ENCODE data around the gene YWHAE.
"Not testable (repeated sequence)": the region's sequence is repeated elsewhere in the genome, so short reads cannot be mapped to it uniquely, and the experiment has no call there.

The YWHAE gene

GRCh38 chr17:1399679-1400512 is at the start of gene YWHAE:
Gene YWHAE (minus strand): TSS chr17:1400222. CDS start chr17:1400110, 112 bp downstream.
- peak; percentile 97 for DNase-seq

DNA sequence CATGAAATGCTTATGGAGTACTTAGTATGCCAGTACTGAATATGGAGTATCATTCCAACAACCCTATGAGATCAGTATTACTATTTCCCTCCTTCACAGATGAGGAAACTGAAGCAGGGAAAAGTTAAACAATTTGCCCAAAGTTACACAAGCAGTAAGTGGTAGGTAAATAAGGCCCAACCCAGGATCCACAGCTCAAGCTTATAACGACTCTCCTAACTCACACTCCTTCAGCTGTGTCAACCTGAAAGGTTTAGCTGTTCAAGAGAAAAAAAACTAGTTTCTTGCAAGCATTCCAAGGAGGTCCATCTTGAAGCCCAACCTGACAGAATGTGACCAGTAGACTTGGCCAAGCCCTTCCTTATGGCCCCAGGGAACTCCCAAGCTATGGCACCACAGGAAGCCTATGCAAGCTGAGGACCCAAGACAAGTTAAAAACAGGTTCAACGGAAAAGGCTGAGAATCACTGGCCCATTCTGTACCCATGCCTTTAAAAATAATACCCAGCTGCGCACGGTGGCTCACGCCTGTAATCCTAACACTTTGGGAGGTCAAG is 49.5 kb upstream of the YWHAE start:
- DNase-seq, result no peak

GRCh38 chr17:1447052-1447451 is 47.0 kb upstream of the YWHAE start:
- DNase-seq, result no peak

- no peak for DNase-seq
These were observed 46.2 kb upstream of the YWHAE start for GRCh38 chr17:1446201-1446600.

DNA sequence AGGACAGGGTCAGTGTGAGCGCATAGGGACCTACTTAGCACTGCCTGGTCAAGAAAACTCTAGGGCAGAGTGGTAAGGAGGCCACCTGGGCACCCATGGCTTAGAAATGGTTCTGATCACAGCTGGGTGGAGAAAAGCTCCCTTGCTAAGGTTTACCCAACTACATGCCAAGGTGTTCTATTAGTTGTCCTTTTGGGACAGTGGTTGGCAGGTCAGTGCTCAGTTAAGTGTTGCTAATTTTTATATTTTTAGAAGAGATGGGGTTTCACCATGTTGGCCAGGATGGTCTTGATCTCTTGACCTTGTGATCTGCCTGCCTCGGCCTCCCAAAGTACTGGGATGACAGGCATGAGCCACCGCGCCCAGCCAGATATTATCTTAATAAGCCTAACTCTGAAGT is 45.7 kb upstream of the YWHAE start:
- DNase-seq, result not testable (repeated sequence)

DNA sequence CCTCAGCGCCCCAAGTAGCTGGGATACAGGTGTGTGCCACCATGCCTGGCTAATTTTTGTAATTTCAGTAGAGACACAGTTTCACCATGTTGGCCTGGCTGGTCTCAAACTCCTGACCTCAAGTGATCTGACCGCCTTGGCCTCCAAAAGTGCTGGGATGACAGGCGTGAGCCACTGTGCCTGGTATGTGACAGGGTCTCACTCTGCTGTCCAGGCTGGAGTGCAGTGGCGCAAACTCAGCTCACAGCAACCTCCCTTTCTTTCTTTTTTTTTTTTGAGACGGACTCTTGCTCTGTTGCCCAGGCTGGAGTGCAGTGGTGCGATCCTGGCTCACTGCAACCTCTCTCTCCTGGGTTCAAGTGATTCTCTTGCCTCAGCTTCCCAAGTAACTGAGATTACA is 42.7 kb upstream of the YWHAE start:
- DNase-seq, result not testable (repeated sequence)

DNA sequence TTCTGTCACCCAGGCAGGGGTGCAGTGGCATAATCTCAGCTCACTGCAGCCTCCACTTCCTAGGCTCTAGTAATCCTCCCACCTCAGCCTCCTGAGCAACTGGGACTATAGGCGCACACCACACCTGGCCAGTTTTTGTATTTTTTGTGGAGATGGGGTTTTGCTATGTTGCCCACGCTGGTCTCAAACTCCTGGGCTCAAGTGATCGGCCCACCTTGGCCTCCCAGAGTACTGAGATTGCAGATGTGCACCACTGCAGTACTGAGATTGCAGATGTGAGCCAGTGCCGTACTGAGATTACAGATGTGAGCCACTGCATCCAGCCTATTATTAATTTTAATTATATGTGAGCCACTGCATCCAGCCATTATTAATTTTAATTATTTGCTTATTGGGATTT is 42.2 kb upstream of the YWHAE start:
- DNase-seq, result no peak

DNA sequence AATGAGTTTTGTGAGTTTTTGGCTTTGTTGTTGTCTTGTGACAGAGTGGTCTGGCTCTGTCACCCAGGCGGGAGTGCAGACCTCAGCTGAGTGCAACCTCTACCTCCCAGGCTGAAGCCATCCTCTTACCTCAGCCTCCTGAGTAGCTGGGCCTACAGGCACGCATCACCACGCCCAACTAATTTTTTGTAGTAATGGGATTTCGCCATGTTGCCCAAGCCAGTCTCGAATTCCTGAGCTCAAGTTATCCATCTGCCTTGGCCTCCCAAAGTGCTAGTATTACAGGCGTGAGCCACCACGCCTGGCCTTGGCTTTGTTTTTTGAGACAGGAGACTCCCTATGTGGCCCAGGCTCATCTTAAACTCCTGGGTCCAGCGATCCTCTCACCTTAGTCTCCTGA is 40.9 kb upstream of the YWHAE start:
- no peak for DNase-seq

DNA sequence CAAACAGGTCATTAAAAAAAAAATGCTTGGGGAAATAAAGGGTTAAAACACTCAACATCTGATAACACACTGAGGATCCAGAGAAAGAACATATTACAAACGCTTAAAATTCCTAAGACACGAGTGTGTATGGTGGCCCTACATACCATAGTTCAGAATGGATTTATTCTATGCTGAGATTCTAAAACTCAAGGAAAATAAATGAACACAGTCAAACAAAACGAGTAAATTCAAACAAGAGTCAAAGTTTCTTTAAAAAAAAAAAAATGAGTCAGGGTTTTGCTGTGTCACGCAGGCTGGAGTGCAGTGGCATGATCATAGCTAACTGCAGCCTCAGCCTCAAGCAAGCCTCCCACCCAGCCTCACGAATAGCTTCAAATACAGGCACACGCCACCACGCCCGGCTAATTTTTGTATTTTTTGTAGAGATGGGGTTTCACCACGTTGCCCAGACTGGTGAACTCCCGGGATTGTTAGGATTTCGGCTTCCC is 38.6 kb upstream of the YWHAE start:
- no peak for DNase-seq

DNA sequence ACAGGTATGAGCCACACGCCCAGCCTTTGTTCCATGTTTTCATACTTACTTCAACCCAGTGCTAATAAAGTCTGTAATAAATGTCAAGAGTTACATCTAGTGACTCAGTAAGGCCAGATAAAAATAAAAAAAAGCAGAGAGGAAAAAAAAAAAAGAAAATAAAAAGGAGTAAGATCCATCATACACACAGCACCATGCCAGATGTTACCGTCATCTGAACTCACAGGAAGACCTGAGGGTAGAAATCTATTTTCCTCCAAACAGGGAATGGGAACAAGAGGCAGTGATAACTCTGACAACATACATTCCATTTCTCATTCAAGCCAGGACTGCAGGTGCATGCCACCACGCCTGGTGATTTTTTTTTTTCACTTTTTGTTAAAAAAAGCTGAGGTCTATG is 35.3 kb upstream of the YWHAE start:
- DNase-seq, result no peak

GRCh38 chr17:1434150-1434549 is 34.1 kb upstream of the YWHAE start:
- DNase-seq, result no peak

DNA sequence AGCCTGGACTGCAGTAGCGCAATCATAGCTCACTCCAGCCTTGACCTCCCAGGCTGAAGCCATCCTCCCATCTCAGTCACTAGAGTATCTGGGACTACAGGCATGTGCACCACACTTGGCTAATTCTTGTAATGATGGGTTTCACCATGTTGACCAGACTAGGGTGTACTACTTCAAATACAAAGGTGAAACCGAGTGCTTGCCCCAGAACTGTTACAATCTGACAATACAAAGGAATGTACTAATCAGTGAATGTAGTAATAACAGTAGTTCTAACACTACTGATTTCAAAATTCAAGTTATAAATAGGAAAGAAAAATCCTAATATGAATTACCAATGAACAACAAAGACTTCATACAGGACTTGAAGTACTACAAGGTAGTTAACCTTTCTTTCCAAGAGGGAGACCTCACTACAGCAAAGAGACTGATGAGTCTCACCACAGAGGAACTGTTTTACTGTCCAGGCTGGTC is 31.6 kb upstream of the YWHAE start:
- DNase-seq, result no peak

DNA sequence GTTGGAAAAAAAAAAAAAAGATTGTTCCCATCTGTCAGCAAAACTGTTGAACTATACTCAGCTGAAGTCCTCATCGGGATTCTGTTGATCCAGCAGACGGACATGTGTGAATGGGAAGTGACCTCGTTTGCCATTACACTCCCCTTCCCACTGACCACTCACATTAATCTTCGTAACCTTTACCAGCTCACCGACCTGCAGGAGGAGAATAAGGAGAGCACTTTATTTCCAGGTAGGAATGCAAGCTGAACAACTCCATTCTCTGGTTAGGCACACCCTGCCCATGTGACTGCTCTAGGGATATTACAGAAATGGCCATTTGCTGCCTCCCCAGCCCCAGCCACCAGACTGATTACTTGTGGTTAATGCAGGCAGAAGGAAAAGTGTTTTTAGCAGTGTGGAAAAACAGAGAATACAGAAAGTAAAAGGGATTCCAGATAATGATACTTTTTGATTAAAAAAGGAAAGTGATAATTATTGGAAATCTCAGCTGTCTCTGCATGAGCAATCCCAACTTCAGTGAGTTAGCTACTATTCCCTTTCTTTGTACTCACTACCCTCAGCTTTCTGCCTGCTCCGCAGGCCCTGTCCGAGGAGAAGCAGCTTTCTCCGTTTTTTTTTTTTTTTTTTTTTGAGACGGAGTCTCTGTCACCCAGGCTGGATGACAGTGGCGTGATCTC is 23.6 kb upstream of the YWHAE start:
- DNase-seq, result no peak

DNA sequence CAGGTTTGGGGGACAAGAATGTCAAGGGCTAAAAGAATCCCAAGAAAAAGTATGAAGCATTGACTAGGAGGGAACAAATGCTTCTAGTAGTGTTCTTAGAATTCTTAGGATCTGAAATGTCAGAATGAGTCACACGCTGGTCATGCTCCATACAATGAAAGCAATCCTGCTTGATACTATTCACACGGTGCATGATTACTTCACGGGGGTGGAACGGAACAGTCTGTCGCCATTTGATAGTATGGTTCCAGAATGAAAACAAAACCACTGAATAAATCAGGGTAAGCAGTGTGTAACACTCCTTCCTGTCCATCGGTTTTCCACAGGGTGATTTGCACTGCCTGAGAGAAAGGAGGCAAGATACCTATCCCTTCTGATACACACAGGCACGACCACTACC is 22.9 kb upstream of the YWHAE start:
- no peak for DNase-seq

- DNase-seq, result no peak
These were observed 21.4 kb upstream of the YWHAE start for GRCh38 chr17:1421470-1421869.

DNA sequence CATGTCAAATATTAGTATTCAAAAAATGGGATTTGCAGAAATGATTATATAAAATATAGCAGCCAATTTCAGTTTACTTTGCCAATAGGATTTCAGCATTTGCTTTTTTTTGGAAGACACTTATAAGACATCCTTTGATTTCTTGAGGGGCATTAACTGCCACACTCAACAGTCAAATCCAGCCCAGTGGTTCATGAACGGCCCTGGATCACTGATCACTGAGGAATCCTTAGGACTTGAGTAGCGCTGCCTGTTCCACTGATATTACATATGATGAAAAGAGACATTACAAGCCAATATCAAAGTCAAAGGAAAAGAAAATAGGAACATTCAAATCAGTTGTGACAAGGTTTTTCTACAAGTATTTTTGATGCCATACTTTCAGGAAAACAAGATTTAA is 21.0 kb upstream of the YWHAE start:
- no peak for DNase-seq

- DNase-seq, result no peak
These were observed 20.1 kb upstream of the YWHAE start for GRCh38 chr17:1420163-1420562.

GRCh38 chr17:1418476-1418875 is 18.5 kb upstream of the YWHAE start:
- not testable (repeated sequence) for DNase-seq

- no peak for DNase-seq
These were observed 16.4 kb upstream of the YWHAE start for GRCh38 chr17:1416414-1416813.

DNA sequence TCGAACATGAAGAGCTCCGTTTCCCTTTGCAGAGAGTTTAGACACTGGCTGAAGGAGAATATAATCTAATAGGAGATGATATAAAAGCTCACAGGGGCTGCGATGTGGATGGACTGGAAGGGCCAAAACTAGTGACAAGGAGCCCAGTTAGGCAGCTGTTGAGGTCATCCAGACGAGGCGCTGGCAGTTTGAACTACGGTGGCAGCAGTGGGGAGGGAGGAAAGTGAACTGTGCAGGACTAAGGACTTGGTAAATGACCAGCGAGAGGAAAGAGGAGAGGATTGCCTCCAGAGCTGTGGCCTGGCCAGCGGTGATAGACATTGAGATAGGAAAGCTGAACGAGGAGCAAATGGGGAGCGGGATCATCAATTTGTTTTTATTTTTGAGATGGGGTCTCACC is 14.6 kb upstream of the YWHAE start:
- no peak for DNase-seq

DNA sequence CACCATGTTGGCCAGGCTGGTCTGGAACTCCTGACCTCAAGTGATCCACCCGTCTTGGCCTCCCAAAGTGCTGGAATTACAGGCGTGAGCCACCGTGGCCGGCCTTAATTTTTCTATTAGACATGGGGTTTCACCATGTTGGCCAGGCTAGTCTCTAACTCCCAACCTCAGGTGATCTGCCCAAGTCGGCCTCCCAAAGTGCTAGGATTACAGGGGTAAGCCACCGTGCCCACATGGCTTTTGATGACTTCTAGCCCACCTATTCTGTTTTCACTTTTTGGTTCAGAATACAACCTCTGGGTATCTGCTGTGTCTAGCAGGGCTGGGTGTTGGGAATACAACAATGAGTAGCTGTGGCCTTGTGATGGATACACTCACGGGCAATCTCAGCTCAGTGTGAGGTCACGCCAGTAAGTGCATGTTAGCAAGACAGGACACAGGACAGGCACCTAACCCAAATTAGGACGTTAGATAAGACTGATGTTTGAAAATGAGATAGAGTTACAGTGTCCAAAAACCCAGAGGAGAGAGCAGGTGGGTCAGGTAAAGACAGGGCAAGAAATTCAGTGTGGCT is 14.1 kb upstream of the YWHAE start:
- no peak for DNase-seq

- DNase-seq, result no peak
These were observed 13.3 kb upstream of the YWHAE start for GRCh38 chr17:1413281-1413791.

Data from stimulated activated CD4-positive, alpha-beta T cell treated with anti-CD3 and anti-CD28 coated beads, Interleukin-12 subunit alpha, Interleukin-12 subunit beta, amount 100 ng/mL, for 4 hours (primary cell).